OCI-LY1 (cell line): ENCODE results near the gene KRT84.

ENCODE experiments used
- H2AFZ ChIP-seq: fragments of 200-600 bp; sonication (generic), shearing (Covaris generic); 2 replicates; pipeline ENCODE4 v1.6.0; 2014; ENCODE audit warnings: antibody characterized with exemption, mild to moderate bottlenecking, low read length
- H3F3A ChIP-seq: fragments of 200-600 bp; sonication (generic), shearing (Covaris generic); 2 replicates; pipeline ENCODE4 v1.6.0; 2014; ENCODE audit warnings: mild to moderate bottlenecking, antibody characterized with exemption, low read length, moderate library complexity; ENCODE audit not compliant: insufficient read depth
- H3K27ac ChIP-seq: fragments of 200-600 bp; sonication (generic); 2 replicates; pipeline ENCODE4 v1.5.1; 2014; ENCODE audit warnings: low read length, mixed run types, mild to moderate bottlenecking, low read depth; ENCODE audit not compliant: poor library complexity, severe bottlenecking
- H3K27me3 ChIP-seq: fragments of 200-600 bp; sonication (generic); 2 replicates; pipeline ENCODE4 v1.6.0; 2014; ENCODE audit warnings: antibody characterized with exemption, mild to moderate bottlenecking, low read length, moderate library complexity; ENCODE audit not compliant: insufficient read depth
- H3K36me3 ChIP-seq: fragments of 200-600 bp; sonication (generic); 2 replicates; pipeline ENCODE4 v1.6.1; 2014; ENCODE audit warnings: mild to moderate bottlenecking, antibody characterized with exemption, low read length, moderate library complexity, mixed read lengths; ENCODE audit not compliant: insufficient read depth
- H3K4me1 ChIP-seq: fragments of 200-600 bp; sonication (generic); 2 replicates; pipeline ENCODE4 v1.5.1; 2014; ENCODE audit warnings: mild to moderate bottlenecking, low read length, moderate library complexity; ENCODE audit not compliant: insufficient read depth, severe bottlenecking
- H3K4me2 ChIP-seq: fragments of 200-600 bp; sonication (generic), shearing (Covaris generic); 2 replicates; pipeline ENCODE4 v1.6.1; 2014; ENCODE audit warnings: low read length
- H3K4me3 ChIP-seq: fragments of 200-600 bp; sonication (generic); 2 replicates; pipeline ENCODE4 v1.5.1; 2014; ENCODE audit warnings: low read length, low read depth, mild to moderate bottlenecking, mixed read lengths; ENCODE audit not compliant: poor library complexity, severe bottlenecking
- H3K79me2 ChIP-seq: fragments of 200-600 bp; shearing (Covaris generic); 2 replicates; pipeline ENCODE4 v1.6.1; 2016; ENCODE audit warnings: mixed run types, low read length, mixed read lengths; ENCODE audit not compliant: insufficient read depth
- H3K9ac ChIP-seq: fragments of 200-600 bp; sonication (generic), shearing (Covaris generic); 2 replicates; pipeline ENCODE4 v1.6.1; 2014; ENCODE audit warnings: mild to moderate bottlenecking, low read length, mixed read lengths
- H3K9me2 ChIP-seq: fragments of 200-600 bp; sonication (generic), shearing (Covaris generic); 2 replicates; pipeline ENCODE4 v1.6.1; 2014; ENCODE audit warnings: low read depth, mild to moderate bottlenecking, low read length, mixed read lengths
- H3K9me3 ChIP-seq: fragments of 200-600 bp; shearing (Covaris generic); 2 replicates; pipeline ENCODE4 v1.6.1; 2014; ENCODE audit warnings: low read length, mixed read lengths
- H4K20me1 ChIP-seq: fragments of 200-600 bp; sonication (generic), shearing (Covaris generic); 2 replicates; pipeline ENCODE4 v1.6.0; 2016; ENCODE audit warnings: mild to moderate bottlenecking, low read length; ENCODE audit not compliant: insufficient read depth
- EZH2 ChIP-seq: fragments of 200-600 bp; sonication (generic), shearing (Covaris generic); IDR thresholded peaks from 2 replicates; pipeline ENCODE4 v1.8.0; 2017; ENCODE audit warnings: borderline replicate concordance, mixed run types, mild to moderate bottlenecking, antibody characterized with exemption, low read length, moderate library complexity, mixed read lengths
- TF ChIP-seq, protein P1 (sequence below): fragments of 200-600 bp; sonication (generic), shearing (Covaris generic); IDR thresholded peaks from 2 replicates; pipeline ENCODE4 v1.5.1; 2017; ENCODE audit warnings: mild to moderate bottlenecking, antibody characterized with exemption, low read length, moderate library complexity, mixed read lengths

Gene KRT84

DNA sequence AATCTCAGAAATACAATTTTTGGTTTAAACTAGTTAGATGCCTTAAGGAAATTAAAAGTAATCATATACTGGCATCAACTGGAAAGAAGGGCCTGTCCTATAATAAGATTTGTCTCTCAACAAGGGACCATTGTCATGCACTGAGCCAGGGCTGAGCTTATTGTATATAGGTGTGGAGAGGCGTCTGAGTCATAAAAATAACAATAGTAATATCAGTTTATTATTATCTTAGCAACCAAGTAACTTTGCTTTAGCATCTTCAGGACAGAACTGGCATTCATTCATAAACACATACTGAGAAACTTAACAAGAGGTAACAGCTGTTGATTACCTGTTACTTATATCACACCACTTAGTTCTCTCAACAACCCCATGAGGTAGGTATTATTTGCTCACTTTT lies 41.6 kb upstream of the KRT84 start:
- TF ChIP-seq, protein P1, sequence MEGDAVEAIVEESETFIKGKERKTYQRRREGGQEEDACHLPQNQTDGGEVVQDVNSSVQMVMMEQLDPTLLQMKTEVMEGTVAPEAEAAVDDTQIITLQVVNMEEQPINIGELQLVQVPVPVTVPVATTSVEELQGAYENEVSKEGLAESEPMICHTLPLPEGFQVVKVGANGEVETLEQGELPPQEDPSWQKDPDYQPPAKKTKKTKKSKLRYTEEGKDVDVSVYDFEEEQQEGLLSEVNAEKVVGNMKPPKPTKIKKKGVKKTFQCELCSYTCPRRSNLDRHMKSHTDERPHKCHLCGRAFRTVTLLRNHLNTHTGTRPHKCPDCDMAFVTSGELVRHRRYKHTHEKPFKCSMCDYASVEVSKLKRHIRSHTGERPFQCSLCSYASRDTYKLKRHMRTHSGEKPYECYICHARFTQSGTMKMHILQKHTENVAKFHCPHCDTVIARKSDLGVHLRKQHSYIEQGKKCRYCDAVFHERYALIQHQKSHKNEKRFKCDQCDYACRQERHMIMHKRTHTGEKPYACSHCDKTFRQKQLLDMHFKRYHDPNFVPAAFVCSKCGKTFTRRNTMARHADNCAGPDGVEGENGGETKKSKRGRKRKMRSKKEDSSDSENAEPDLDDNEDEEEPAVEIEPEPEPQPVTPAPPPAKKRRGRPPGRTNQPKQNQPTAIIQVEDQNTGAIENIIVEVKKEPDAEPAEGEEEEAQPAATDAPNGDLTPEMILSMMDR: no peak
- TF ChIP-seq EZH2: no peak
- Histone ChIP-seq H3K9me2 (no peaks in the 10 kb centered on the region), H4K20me1 (no peaks in the 10 kb centered on the region), H3K27ac (no peak overlapping the region), H3K27me3 (no peaks in the 10 kb centered on the region), H3K9me3 (no peaks in the 10 kb centered on the region), H3K36me3 (no peaks in the 10 kb centered on the region), H2AFZ (no peak overlapping the region), H3K79me2 (no peaks in the 10 kb centered on the region), H3F3A (no peaks in the 10 kb centered on the region), H3K4me1 (no peaks in the 10 kb centered on the region), H3K4me2 (no peak overlapping the region), H3K4me3 (no peak overlapping the region), H3K9ac (no peak overlapping the region)

DNA sequence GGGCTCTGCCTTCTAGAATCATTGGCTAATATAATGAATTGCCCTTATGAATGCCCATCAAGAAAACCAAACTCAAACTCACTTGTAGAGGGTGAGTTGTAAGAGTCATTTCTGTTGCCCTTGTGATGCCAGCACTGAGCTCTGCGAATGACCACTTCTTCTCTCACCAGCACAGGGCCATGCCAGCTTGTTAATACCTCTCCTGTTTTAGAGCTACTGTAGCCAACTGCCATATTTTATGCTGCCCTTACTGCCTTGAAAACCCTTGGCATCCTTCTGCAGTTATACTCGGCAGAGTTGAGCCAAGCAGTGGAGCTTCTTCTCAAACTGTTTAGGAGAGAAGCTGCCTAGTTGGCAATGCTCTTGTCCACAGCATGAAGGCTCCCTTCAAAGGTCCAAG lies 40.6 kb upstream of the KRT84 start:
- H3K9me3 ChIP-seq: no peaks in the 10 kb centered on the region
- no peak overlapping the region for H3K4me3 ChIP-seq
- no peaks in the 10 kb centered on the region for H3K4me1 ChIP-seq
- no peak for TF ChIP-seq EZH2
- TF ChIP-seq, protein P1: no peak
- no peaks in the 10 kb centered on the region for H4K20me1 ChIP-seq
- H3F3A ChIP-seq: no peaks in the 10 kb centered on the region
- no peak overlapping the region for H3K4me2 ChIP-seq
- H2AFZ ChIP-seq: no peak overlapping the region
- H3K9me2 ChIP-seq: no peaks in the 10 kb centered on the region
- no peaks in the 10 kb centered on the region for H3K36me3 ChIP-seq
- H3K9ac ChIP-seq: no peak overlapping the region
- no peaks in the 10 kb centered on the region for H3K27me3 ChIP-seq
- H3K79me2 ChIP-seq: no peaks in the 10 kb centered on the region
- H3K27ac ChIP-seq: no peak overlapping the region

DNA sequence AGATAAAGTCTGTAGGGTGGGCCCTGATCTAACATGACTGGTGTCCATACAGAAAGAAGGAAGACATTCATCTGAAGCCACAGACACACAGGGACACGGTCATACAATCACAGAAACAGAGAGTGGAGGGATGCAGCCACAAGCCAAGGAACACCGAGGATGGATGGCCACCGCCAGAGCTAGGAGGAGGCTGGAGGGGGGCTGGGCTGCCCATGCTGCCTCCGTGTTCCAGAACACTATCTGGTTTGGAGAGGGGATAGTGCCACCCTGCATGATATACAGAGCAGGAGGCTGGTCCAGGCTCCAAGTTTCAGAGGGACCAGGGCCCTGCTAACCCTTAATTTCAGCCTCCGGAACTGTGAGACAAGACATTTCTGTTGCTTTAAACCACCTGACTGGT lies 40.0 kb upstream of the KRT84 start:
- Histone ChIP-seq H3K9me2 (no peaks in the 10 kb centered on the region), H3K79me2 (no peaks in the 10 kb centered on the region), H3K9me3 (no peaks in the 10 kb centered on the region), H3F3A (no peaks in the 10 kb centered on the region), H3K9ac (no peak overlapping the region), H3K27ac (no peak overlapping the region), H3K4me1 (no peaks in the 10 kb centered on the region), H3K4me3 (no peak overlapping the region), H4K20me1 (no peaks in the 10 kb centered on the region), H3K27me3 (no peaks in the 10 kb centered on the region; the same call in 1 of the 2 replicates), H3K36me3 (no peaks in the 10 kb centered on the region), H3K4me2 (no peak overlapping the region), H2AFZ (no peak overlapping the region)
- TF ChIP-seq EZH2: no peak
- TF ChIP-seq, protein P1: no peak
